Hepatic stellate cell (primary cell): Measurements from ENCODE around the gene PRH1.

Source experiments
- DNase-seq: peaks from one replicate; pipeline ENCODE4 v3.0.0; 2011; ENCODE audit warnings: low spot score

The PRH1 gene

DNA sequence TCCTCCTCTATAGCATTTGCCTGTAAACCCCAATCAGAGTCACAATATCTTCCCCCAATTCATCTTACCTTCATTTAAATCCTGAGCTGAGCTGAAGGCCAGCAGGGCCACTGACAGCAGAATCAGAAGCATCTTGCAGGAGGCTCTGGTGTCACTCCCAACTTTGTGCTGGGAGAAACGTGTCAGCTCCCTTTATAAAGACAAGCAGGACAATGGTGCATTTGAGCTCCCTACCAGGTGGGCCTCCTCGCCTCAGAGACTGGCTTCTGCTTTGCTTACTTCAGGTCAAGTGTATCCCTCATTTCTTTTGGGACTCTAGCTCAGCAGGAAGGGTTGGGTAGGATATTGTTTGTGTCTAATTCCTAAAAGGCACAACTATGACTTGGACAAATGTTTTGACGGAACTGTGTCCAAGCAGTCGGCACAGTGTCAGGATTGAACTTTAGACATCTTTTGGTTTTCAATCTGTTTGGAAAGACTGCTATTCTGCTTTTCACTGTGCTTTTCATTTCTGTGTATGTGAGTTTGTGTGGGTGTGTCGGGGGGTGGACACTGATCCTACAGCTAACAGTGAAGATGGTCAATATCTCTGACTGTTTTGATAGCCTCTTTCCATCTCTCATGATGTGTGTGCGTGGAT lies at the start of gene PRH1:
PRH1 (minus strand) TSS at position 170 of the 640 bp plus-strand sequence; CDS start at position 132, 38 bp downstream.
- DNase-seq = no peak

DNA sequence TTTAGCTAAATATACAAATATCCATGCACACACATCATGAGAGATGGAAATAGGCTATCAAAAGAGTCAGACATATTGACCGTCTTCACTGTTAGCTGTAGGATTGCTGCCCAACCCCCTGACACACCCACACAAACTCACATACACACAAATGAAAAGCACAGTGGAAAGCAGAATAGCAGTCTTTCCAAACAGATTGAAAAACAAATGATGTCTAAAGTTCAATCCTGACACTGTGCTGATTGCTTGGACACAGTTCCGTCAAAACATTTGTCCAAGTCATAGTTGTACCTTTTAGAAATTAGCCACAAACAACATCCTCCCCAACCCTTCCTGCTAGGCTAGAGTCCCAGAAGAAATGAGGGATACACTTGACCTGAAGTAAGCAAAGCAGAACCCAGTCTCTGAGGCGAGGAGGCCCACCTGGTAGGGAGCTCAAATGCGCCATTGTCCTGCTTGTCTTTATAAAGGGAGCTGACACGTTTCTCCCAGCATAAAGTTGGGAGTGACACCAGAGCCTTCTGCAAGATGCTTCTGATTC lies 44.8 kb upstream of the PRH1 start, which contains the start of gene PRH2:
PRH2 (plus strand) TSS at position 491 of the 541 bp plus-strand sequence; CDS start at position 529, 38 bp downstream.
- DNase-seq = no peak

DNA sequence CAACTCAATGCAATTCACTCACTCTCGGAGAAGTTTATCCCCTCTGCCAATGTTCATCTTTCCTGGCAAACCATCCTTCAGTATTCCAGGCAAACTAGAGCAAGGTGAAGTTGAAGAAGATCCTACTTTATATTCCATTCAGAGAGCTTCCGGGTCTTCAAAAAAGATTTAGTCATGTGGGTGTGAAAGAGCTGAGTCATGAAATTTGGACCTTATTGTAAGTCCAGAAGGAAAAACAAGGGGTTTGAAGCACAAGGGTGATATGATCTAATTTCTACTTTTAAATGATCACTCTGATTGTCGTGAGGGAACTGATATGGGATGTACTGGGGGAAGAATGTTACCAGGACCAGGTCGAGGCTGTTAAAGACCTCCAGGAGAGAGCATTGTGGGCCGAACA lies 42.2 kb upstream of the PRH1 start:
- no peak for DNase-seq

DNA sequence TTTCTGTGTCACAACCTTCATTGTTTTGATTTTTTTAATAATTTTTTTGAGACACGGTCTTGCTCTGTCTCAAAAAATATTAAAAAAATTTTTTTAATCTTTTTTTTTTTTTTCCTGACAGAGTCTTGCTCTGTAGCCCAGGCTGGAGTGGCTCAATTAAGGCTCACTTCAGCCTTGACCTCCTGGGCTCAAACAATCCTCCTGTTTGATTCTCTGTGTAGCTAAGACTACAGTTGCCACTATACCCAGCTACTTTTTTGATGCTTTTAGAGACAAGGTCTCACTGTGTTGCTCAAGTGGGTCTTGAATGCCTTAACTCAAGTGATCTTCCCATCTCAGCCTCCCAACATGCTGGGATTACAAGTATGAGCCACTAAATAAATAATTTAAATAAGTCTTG lies 35.8 kb upstream of the PRH1 start:
- DNase-seq = no peak

DNA sequence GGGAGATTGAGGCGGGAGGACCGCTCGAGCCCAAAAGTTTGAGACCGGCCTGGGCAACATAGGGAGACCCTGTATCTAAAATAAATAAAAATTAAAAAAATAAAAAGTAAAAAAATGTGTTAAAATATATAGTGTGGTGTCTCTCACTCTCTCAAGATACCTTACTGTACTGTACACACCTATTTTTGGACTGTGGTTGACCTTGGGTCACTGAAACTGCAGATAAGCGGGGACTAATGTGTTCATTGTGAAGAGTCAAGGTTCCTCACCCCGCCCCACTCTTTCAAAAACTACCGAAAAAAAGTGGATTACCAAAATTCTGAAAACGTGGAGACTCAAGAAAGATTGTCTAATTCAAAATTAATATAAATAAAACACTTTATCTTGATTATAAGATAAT lies 26.3 kb upstream of the PRH1 start:
- no peak for DNase-seq

DNA sequence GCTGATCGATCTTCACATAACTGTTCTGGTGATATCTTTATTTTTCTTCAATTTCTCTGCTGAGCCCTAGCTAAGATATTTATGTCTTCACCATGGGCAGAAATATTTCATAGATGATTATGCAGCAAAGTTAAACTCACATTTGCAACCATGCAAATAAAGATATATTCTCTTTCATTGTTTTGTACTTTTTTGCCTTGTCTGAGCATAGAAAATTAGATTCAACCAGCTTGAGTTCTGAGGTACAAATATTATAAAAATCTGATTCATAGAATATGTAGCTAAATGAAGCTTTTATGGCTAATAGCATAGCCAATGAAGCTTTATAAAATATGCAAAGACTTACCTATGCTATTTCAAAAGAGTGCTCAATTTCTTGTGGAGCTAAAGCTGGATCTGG lies 25.4 kb upstream of the PRH1 start, which contains the start of gene TAS2R13:
TAS2R13 (minus strand) TSS at position 101 of the 400 bp plus-strand sequence. CDS start 264 bp downstream, outside the sequence.
- DNase-seq = no peak

DNA sequence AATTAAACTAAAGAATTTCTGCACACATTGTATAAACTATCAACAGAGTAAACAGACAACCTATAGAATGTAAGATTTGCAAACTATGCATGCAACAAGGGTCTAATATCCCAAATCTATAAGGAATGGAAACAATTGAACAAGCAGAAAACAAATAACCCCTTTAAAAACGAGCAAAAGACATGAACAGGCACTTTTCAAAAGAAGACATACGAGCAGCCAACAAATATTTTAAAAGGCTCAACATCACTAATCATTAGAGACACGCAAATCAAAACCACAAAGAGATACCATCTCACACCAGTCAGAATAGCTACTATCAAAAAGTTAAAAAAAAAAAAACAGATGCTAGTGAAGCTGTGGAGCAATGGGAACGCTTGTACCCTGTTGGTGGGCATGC lies 20.6 kb upstream of the PRH1 start:
- DNase-seq = no peak

DNA sequence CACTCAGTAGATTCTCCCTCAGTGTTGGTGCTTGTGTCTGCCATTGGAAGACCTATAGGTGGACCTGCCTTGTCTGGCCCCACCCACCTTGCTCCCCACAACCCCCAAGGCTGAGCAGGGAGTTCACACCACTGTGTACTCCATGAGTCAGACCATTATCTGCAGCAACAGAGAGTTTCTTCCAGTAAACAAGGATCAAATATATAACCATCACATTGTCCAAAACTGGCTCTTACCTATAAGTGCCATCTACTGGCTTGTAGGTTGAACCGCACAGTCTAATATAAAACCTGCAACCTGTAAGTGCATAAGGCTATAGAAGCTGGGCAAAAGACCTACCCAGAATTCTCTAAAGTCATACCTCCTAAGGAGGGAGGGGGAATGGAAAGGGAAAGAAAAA lies 17.4 kb upstream of the PRH1 start:
- DNase-seq = no peak

DNA sequence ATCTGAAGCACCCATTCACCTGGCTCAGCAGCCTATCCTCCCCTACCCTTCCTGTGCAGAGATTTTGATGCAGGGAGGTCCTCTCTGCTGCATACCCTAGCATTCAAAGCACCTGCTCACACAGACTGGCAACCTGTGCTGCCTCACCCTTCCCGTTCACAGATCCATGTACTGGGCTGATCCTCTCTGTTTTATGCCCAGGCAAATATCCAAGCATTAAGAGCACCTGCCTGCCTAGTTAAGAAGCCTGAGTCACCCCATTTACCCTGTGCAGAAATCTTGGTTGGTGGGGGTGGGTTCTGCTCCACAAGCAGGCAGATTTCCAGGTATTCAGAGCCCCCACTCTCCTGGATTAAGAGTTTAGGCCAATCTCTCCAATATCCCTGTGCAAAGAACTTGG lies 16.9 kb upstream of the PRH1 start:
- no peak for DNase-seq

DNA sequence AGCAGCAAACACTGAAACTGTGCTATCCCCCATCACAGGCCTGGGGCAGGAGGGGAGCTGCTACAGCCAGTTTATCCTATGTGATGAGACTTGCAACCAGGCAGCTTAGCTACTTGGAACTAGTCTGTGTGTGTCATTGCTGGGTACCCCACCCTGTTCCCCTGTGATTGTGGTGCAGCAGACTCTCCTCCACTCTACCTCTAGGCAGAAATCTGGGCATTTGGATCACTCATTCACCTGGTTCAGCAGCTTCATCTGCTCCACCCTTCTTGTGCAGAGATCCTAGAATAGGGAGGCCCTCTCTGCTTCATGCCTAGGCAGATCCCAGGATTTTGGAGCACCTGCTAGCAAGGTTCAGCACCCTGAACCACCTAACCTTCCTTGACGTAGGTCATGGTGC lies 16.5 kb upstream of the PRH1 start:
- no peak for DNase-seq

DNA sequence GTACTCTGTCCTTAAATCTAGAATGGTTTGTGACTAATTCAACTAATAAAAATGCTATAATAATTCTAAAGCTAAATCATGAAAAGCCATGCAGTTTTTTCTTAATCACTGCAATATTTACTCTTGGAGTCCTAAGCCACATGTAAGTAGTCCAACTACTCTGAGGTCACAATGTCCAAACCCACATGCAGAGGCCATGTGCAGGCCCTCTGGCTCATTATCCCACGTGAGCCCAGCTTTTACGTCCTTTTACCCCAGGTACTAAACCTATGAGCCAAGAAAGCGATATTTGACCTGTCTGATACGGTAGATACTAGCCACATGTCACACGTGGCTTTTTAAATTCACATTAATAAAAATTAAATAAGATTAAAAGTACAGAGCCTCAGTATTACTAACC lies 12.8 kb upstream of the PRH1 start:
- no peak for DNase-seq

DNA sequence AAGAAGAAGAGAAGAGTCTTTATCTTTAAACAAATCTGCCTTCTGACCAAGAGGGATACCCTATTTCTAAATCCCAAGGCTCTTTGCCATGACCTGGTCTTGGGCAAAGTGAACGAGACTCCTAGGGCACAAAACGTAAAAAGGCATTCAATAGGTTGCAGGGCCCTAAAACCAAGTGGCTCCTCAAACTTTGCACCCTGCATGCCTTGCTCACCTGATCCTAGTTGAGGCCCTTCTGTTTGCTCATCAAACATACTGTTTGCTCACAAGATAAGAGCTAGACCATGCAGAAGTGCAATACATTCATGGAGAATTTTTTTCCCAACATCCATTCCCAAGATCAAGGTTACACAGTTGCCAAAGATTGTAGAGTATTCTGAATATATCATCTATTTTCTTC lies 7.9 kb upstream of the PRH1 start:
- DNase-seq = no peak

DNA sequence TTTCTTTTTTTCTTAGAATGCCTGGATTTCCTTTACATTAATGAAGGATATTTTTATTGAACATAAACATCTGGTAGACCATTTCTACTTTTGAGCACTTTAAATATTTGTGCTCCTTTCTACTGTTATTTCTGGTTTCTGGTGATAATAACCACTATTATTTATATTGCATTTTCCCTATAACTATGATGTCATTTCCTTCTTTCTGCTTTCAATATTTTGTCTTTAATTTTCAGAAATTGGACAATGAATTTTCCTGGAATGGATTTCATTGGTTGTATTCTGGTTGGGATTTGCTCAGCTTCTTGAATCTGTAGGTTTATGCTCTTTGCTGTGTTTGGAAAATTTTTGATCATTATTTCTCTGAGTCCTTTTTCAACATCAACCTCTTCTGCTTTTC lies 5.2 kb upstream of the PRH1 start:
- DNase-seq = no peak

DNA sequence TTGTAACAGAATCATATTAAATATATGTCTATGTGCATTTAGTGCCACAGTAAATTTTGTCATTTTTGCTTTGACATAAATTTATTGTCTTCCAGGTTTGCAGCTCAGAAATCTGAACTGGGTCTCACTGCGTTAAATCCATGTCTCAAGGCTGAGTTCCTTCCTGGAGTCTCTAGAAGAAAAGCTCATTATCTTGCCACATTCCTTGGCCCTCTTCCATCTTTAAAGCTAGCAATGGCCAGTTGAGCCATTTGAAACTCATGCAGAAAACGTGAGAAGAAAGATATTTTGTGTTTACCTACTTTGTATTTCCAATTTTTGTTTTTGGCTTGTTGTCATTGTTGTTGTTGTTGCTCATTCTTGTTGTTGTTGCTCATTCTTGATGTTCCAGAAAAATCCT lies 10.7 kb downstream of the PRH1 start:
- DNase-seq = no peak

DNA sequence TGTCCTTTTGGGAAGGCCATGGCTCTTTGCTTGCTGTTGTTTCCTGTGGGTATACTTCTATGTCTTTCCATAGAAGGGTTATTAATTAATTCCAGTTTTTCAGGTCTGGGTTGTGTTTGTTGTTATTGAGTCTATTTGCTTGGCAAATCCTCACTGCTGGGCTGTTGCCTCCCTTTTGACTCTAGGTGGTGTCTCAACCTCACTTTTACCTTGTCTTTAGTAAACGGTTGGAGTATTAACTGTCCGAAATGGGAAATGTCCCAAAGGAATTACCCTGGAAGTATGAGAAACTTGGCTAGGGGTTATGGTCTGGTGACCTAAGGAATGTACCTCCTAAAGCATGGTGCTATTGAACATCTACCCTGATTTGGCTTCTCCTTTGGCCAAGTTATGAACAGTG lies 16.7 kb downstream of the PRH1 start:
- DNase-seq = no peak

DNA sequence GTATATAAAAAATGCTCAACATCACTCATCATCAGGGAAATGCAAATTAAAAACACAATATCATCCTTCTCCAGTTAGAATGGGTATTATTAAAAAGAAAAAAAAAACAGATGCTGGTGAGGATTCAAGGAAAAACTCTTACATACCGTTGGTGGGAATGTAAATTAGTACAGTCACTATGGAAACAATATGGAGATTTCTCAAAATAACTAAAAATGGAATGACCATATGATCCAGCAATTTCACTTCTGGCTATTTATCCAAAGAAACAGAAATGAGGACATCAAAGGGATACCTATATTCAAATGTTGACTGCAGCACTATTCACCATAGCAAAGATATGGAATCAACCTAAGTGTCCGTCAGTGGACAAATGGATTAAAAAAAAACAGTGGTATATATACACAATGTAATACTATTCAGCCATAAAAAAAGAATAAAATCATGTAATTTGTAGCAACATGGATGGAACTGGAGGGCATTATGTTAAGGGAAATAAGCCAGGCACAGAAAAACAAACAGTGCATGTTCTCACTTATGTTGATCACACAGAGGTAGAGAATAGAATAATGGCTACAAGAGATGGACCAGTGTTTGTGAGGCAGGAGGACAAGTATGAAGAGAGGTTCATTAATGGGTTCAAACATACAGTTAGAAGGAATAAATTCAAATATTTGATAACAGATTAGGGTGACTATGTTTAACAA lies 20.4 kb downstream of the PRH1 start:
- no peak for DNase-seq

DNA sequence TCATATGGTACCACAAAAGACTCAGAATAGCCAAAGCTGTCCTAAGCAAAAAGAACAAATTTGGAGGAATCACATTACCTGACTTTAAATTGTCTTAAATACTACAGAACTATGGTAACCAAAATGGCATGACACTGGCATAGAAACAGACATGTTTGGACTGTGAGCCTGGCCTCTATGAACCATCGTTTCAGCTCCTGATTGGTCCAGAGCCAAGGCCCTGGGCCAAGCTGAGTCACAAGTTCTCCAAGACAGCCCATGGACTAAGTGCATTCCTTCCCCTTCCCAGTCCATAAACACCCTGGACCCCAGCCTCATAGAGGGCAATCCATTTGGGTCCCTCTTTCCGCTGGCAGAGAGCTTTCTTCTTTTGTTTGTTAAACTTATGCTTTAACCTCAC lies 22.7 kb downstream of the PRH1 start:
- DNase-seq = no peak

DNA sequence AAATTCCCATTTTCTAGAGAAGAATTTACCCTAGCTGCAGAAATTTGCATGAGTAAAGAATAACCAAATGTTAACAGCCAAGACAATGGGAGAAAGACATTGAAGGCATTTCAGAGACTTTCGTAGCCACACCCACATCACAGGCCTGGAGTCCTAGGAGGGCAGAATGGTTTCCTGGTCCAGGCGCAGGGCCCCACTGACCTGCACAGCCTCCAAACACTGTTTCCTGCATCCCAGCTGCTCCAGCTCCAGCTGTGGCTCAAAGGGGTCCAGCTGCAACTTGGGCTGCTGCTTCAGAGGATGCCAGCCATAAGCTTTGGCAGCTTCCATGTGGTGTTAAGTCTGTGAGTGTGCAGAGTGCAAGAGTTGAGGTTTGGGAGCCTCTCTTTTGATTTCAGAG lies 28.2 kb downstream of the PRH1 start:
- DNase-seq = no peak

DNA sequence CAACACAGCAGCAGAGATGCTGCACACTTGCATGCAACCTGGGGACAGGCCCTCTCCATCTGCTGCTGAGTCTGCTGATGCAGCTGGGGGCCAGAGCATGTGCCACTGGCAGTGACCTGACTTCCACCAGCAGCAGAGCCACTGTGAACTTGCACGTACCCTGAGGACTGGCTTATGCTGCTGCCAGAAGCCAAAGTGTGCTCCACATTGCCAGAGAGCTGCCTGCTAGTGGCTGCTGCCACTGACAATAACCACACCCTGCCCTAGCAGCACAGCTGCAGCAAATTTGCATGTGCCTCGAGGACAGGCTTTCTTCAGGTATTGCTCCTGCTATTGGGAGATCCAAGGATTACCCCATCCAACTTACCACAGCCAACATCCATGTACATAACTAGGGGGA lies 30.3 kb downstream of the PRH1 start:
- DNase-seq = no peak

DNA sequence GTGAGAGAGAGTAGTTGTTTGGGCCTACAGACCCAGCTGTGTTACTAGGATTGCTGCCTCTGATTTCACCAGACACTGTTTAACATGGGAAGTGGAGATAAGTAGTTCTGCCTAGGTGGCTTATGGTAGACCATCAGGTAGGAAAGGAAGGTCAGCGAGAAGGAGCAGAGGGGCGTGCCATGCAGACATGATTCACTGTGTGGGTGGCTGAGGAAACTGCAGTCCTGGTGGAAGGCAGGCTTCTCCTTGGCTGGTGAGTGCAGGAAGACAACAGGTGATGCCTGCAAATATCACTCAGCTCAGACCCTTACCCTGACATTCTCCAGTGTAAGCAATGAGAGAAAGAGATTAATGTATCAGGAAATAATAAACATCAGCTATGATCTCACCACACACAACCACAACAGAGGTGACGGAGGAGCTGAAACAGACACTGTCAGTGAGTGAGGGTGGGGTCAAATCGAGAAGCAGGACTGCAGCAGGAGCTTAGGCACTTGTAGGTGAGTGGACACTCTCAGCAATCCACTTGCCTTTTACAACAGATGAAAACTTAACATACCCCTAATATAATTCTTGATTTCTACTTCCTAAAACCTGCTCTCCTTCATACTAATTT lies 32.7 kb downstream of the PRH1 start:
- DNase-seq = no peak

DNA sequence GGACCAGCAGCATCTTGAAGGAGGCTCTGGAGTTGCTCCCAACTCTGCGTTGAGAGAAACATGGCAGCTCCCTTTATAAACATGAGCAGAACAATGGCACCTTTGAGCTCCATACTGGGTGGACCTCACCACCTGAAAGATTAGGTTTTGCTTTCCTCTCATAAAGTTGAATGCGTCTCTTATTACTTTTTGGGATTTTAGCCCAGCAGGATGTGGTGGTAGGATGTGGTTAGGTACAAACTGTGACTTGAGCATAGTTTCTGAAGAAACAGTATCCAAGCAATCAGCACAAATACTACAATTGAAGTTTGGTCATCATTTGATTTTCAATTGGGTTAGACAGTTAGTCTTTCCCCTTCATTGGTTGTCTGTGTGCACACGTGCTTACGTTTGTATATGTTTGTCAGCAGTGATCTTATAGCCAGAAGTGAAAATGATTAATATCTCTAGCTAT lies 34.6 kb downstream of the PRH1 start, which contains the start of gene PRR4:
PRR4 (minus strand) TSS at position 51 of the 454 bp plus-strand sequence; CDS start at position 13, 38 bp downstream.
- no peak for DNase-seq

DNA sequence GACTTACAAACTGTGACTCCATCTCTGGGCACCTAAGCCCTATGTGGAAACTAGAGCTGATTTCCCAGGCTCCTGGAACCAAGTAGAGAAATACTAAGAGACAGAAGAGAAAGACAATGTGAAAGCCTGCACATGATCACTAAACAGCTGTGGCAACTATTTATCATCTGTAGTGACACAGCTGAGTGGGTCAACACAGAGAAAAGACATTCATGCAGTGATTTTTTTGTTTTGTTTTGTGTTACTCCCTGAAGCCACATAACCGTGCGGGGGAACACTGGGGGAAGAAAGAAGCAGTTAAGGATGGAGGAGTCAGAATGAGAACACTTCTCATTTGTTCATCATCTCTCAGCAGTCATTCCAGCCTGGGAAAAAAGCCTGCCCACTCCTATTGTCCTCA lies 36.3 kb downstream of the PRH1 start:
- no peak for DNase-seq

DNA sequence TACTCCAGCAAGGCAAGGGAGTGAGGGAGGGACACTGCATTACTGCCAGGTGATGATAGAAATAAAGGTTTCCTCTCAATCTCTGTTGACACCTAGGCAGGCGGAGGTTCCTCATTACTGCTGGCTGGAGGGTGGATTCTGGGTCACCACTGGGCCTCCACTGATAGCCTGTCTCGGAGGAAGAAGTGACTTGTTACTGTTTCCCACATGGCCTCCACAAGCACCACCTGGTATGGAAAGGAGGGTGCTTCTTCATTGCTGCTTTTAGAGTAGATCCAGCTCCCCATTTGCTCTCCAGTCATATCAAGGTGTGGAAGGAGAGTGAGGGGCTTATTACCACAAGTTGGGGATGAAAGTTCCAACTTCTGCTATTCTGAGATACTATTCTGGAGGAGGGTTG lies 41.2 kb downstream of the PRH1 start:
- DNase-seq = no peak
